Mesenteric fat pad (tissue), 1 donor: ENCODE data around the gene VAV2. TPM values are rescaled to one million over a fixed set of nuclear protein-coding genes. Genes with fewer than 3 reads are reported as not detected.
"Not testable (repeated sequence)": the region's sequence is repeated elsewhere in the genome, so short reads cannot be mapped to it uniquely, and the experiment has no call there.

Experiments used
- DNase-seq: peaks from one replicate; pipeline ENCODE4 v3.0.0-alpha.2; 2020; ENCODE audit warnings: low spot score
- total RNA-seq: library from RNA; stranded (reverse); fragmentation: NEBNext Ultra II Directional; extraction: Animal tissue kit (Norgen Biotek cat#: 25700); gene quantifications from one replicate; pipeline ENCODE4 v1.2.1, GENCODE V29; 2021
- donor health status: DM: yes; HTN: yes; CAD: no.

Gene VAV2
- total RNA-seq, 1 donor from 2014 or later, result 19.3 TPM

GRCh38 chr9:133778336-133779013 lies 213.6 kb downstream of the VAV2 start:
- no peak for DNase-seq

DNA sequence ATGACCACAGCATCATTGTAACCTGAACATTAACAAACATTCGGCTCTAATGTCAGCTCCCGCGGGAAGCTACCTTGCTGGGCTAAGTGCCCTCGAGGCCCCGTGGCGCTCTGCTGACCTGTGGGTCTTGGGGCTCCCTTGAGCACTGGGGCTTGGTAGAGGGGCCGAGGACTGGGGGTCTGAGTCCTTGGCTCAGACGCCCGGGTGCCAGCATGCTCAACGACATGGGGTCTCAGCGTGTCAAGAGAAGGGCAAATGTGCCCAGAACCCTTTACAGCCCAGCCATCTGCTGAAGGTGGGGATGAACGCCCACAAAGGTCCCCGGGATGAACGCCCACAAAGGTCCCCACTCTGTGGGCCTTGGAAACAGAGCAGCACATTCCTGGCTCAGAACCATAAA lies 214.3 kb downstream of the VAV2 start:
- DNase-seq, result no peak

- DNase-seq, result no peak
Observed at GRCh38 chr9:133777068-133777791, 214.9 kb downstream of the VAV2 start.

DNA sequence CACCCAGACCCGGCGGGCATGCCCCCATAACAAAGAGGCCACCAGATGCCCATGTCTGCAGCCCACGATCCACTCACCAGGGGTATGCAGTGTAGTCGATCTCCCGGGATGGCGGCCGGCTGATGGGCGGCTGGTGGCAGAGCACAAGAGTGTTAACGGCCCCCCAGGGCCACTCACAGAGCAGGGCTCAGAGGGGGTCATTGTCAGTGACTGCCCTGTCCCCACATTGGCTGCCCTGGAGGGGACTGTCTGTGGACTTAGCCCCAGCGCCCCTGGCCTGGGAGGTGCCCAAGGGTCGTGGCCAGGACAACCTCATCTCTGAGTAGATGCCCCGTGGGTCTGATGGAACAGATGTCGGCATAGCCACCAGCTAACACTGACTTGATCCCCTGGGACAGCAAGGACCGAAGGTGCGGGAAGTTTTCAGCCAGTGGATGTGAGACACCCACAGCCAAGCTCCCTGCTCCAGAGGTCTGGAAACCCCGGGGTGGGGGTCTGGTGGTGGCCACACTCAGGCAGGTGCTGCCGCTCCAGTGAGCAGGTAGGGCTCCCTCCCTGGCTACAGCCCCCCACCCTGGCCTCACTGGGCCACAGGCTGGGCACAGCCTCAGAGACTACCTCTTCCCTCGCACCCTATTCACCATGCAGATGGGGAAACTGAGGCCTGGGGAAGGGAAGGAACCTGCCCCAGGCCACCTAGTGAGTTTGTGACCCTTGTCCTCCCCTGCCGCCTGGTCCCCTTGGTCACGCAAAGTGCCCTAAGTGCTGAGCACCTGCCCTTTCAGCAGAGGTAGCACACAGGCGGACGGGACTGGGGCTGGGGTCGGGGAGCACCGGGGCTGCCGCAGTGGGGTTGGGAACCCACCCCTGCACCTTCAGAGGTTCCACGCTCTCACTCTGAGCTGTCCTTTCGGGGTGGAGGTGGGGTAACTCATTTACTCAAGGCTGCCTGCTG lies 215.9 kb downstream of the VAV2 start:
- no peak for DNase-seq

GRCh38 chr9:133775291-133775690 lies 216.8 kb downstream of the VAV2 start:
- no peak for DNase-seq

GRCh38 chr9:133774799-133775198 lies 217.3 kb downstream of the VAV2 start:
- no peak for DNase-seq

DNA sequence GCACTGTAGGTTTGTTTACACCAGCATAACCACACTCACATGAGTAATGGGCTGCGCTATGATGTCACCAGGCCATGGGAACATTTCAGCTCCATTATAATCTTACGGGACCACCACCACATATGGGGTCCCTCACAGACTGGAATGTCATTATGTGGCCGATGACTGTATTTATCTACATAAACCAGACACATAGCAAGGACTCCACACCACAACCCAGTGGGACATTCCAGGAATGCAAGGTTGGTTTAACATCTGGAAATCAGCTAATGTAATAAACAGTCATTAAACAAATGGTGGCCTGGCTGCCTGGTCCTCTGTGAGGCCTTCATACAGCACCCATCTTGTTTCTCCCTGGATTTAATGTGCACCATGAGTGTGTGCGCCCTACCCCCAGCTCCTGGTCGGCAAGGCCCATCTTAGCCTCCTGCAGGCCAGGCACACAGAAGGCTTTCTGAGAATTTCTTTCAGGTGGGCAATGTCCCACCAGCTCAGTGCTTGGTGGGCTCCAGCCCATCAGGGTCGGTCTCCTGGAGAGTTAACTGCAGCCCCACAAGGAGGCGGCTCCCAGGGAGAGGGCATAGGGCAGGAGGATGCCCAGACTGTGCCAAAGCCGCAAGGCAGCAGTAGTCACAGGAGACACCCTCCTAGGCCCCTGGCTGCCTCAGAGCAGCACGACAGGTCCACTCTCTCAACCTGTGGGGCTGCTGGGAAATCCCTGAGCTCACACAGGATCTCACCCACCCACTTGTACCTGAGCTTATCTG lies 218.1 kb downstream of the VAV2 start:
- DNase-seq, result peak; percentile 74

- DNase-seq, result peak; percentile 16
Observed at GRCh38 chr9:133772581-133772980, 219.5 kb downstream of the VAV2 start.

GRCh38 chr9:133771486-133772482 lies 220.3 kb downstream of the VAV2 start:
- peak; percentile 80 for DNase-seq

DNA sequence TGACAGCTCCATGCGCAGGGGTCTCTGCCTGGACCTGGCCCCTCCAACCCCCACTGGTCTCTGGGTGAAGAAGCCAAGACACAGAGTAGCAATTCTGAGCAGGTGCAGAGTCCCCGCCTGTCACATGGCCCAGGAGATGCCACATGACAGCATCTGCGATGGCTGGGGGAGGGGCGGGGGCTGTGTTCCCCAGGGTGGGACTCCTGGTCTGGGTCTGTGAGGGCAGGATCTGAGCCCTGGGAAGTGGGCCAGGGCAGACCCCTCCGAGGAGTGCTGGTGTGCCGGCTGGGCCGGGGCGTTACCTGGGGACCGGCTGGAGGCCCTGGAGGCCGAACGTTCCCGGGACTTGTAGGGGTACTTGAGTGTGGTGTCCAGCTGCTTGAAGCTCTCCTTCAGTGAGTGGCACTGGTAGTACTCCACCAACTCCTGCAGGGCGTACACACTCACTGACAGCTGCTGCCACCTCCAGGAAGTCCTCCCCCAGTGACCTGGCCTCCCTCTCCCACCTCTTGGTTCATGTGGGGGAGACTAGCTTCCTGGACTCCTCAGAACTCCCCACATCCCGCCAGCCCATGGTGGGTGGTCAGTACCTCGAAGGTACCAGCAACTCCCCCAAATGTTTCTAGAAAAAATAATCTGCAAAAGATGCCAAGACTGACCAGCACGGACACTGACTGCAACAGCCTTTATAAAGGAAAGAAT lies 221.9 kb downstream of the VAV2 start:
- DNase-seq, result peak; percentile 71

DNA sequence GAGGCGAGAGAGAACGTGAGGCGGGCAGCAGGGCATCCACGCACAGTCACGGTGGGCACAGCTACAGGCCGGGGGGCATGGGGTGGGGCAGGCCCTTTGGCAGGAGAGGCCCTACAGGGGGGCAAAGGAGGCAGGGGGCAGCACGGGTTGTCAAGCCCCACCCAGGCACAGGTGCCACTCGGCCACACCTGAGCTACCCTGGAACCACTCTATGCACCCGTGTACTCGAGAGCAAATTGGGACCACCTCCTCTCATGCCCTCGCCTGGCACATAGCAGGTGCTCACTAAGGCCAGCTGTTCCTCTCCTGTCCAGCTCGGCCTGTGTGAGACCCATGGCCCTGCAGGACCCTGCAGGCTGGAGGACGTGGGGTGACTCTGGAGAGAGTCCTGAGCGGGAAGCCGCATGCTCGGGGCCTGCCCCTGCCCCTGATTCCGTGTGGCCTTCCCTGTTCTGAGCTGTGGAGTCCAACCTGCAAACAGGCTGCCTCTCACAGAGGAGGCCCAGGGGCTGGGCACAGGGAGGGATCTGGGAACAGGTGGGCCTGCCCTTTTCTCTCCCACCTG lies 222.5 kb downstream of the VAV2 start:
- DNase-seq, result peak; percentile 55

DNA sequence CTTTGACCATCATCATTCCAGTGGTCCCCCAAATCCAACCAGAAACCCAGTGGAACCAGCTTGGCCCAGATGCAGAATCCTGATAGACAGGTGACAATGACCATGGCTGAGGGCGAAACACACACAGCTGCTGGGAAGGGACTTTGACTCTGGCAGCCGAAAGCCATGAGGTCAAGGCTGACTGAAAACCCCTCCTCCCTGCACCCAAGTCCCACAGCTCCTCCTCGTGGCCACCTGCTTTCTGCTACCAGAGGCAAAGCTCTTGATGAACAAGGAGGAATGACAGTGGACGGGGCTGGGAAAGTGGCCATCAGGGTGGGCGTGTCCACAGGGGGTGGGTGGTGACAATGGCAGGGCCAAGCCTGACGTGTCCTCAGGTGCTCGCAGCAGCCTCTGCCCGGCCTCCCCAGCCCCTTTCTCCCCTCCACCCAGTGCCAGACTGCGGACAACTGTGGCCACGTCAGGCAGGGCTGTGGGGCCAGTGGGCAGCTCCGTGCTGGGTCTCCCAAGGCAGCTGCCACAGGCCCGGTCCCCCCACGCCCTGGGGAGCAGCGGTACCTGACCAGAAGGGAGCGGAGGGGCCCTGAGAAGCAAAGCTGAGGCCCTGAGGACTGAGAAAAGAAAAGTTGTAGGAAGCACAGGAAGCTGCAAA lies 223.1 kb downstream of the VAV2 start:
- peak; percentile 89 for DNase-seq

- peak; percentile 84 for DNase-seq
Observed at GRCh38 chr9:133768371-133768858, 223.7 kb downstream of the VAV2 start.

- peak; percentile 60 for DNase-seq
Observed at GRCh38 chr9:133767625-133768024, 224.5 kb downstream of the VAV2 start.

- DNase-seq, result no peak
Observed at GRCh38 chr9:133767008-133767407, 225.1 kb downstream of the VAV2 start.

DNA sequence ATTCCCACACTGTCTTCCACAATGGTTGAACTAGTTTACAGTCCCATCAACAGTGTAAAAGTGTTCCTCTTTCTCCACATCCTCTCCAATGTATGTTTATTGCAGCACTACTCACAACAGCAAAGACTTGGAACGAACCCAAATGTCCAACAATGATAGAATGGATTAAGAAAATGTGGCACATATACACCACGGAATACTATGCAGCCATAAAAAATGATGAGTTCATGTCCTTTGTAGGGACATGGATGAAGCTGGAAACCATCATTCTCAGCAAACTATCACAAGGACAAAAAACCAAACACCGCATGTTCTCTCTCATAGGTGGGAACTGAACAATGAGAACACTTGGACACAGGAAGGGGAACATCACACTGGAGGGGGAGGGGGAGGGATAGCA lies 225.9 kb downstream of the VAV2 start:
- not testable (repeated sequence) for DNase-seq

GRCh38 chr9:133763272-133764183 lies 228.6 kb downstream of the VAV2 start:
- DNase-seq, result peak; percentile 80
